Prostate gland (tissue), 2 donors: Measurements from ENCODE around the gene FRMD1.

ENCODE experiments used
- CTCF ChIP-seq, 4 experiments: fragments of 200-600 bp in 2 of 4; fragments of 450-650 bp in 2 of 4; sonication (generic) in 2 of 4; IDR thresholded peaks; 1 replicate in 3 of 4; 2 replicates in 1 of 4; pipeline ENCODE4 v1.5.1; 2016 to 2019; ENCODE audit warnings: antibody characterized with exemption in 4 of 4, mild to moderate bottlenecking in 2 of 4, moderate library complexity in 2 of 4
- POLR2A ChIP-seq: fragments of 450-650 bp; IDR thresholded peaks from one replicate; pipeline ENCODE4 v1.6.1; 2016; ENCODE audit warnings: antibody characterized with exemption, mild to moderate bottlenecking
- POLR2AphosphoS5 ChIP-seq: sonication (generic); formaldehyde crosslinking; IDR thresholded peaks from one replicate; pipeline ENCODE4 v1.6.1; 2017; ENCODE audit warnings: antibody characterized with exemption

GRCh38 chr6:168100803-168101589 lies 22.0 kb upstream of the FRMD1 start:
- no peak for TF ChIP-seq CTCF (IDR thresholded peaks at IDR 0.05)
- TF ChIP-seq POLR2A = no peak
- TF ChIP-seq POLR2AphosphoS5 = no peak
